ENCODE results near the gene CWC27. TPM values are rescaled to one million over a fixed set of nuclear protein-coding genes. Genes with fewer than 3 reads are reported as not detected.

CWC27 gene
- total RNA-seq, 1 experiment from 2014 or later = 42.7 TPM

DNA sequence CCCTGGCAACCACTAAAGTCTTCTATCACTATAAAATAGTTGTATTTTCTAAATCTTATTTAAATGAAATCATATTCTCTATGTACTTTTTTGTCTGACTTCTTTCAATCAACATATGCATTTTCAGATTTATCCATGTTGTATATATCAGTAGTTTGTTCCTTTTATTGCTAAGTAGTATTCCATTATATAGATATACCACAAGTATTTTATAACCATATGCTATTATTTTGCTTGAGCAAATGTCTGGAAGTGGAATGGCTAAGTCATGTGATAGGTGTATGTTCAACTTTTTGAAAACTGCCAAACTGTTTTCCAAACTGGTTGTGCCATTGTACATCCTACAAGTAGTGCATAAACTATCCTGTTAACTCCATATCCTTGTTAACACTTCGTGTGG, 131.1 kb downstream of the CWC27 start:
- H3K9me3 Mint-ChIP-seq = peaks cover 31% of the 10 kb centered on the region
- H3K27ac Mint-ChIP-seq = no peak overlapping the region

DNA sequence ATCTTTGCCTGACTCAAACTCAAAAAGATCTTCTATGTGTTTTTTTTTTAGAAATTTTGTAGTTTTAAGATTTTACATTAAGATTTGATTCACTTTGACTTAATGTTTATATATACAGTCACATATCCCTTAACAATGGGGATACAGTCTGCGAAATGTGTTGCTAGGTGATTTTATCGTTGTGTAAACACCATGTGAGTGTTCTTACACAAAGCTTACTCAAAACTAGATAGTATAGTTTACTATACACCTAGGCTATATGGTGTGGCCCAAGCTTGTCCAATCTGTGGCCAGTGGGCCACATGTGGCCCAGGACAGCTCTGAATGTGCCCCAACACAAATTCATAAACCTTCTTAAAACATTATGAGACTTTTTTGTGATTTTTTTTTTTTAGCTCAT, 131.9 kb downstream of the CWC27 start:
- ChIA-PET POLR2A (no interaction called here), CTCF (no interaction called here)
- Mint-ChIP-seq H3K4me3 (no peak overlapping the region), H3K27me3 (ENCODE audit: low read depth) (no peaks in the 10 kb centered on the region), H3K4me1 (peaks cover 5% of the 10 kb centered on the region), H3K36me3 (peaks cover 26% of the 10 kb centered on the region), H3K9me3 (peaks cover 34% of the 10 kb centered on the region), H3K27ac (no peak overlapping the region)
- ATAC-seq (no peak), DNase-seq (ENCODE audit: low spot score) (no peak)
- TF ChIP-seq, protein P1, sequence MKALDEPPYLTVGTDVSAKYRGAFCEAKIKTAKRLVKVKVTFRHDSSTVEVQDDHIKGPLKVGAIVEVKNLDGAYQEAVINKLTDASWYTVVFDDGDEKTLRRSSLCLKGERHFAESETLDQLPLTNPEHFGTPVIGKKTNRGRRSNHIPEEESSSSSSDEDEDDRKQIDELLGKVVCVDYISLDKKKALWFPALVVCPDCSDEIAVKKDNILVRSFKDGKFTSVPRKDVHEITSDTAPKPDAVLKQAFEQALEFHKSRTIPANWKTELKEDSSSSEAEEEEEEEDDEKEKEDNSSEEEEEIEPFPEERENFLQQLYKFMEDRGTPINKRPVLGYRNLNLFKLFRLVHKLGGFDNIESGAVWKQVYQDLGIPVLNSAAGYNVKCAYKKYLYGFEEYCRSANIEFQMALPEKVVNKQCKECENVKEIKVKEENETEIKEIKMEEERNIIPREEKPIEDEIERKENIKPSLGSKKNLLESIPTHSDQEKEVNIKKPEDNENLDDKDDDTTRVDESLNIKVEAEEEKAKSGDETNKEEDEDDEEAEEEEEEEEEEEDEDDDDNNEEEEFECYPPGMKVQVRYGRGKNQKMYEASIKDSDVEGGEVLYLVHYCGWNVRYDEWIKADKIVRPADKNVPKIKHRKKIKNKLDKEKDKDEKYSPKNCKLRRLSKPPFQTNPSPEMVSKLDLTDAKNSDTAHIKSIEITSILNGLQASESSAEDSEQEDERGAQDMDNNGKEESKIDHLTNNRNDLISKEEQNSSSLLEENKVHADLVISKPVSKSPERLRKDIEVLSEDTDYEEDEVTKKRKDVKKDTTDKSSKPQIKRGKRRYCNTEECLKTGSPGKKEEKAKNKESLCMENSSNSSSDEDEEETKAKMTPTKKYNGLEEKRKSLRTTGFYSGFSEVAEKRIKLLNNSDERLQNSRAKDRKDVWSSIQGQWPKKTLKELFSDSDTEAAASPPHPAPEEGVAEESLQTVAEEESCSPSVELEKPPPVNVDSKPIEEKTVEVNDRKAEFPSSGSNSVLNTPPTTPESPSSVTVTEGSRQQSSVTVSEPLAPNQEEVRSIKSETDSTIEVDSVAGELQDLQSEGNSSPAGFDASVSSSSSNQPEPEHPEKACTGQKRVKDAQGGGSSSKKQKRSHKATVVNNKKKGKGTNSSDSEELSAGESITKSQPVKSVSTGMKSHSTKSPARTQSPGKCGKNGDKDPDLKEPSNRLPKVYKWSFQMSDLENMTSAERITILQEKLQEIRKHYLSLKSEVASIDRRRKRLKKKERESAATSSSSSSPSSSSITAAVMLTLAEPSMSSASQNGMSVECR (CRISPR knock-in tag; IDR thresholded peaks at IDR 0.05; ENCODE audit: borderline replicate concordance) = no peak
- TF ChIP-seq, protein P2, sequence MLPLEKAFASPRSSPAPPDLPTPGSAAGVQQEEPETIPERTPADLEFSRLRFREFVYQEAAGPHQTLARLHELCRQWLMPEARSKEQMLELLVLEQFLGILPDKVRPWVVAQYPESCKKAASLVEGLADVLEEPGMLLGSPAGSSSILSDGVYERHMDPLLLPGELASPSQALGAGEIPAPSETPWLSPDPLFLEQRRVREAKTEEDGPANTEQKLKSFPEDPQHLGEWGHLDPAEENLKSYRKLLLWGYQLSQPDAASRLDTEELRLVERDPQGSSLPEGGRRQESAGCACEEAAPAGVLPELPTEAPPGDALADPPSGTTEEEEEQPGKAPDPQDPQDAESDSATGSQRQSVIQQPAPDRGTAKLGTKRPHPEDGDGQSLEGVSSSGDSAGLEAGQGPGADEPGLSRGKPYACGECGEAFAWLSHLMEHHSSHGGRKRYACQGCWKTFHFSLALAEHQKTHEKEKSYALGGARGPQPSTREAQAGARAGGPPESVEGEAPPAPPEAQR (CRISPR knock-in tag; IDR thresholded peaks at IDR 0.05) = no peak
- TF ChIP-seq, protein P3, sequence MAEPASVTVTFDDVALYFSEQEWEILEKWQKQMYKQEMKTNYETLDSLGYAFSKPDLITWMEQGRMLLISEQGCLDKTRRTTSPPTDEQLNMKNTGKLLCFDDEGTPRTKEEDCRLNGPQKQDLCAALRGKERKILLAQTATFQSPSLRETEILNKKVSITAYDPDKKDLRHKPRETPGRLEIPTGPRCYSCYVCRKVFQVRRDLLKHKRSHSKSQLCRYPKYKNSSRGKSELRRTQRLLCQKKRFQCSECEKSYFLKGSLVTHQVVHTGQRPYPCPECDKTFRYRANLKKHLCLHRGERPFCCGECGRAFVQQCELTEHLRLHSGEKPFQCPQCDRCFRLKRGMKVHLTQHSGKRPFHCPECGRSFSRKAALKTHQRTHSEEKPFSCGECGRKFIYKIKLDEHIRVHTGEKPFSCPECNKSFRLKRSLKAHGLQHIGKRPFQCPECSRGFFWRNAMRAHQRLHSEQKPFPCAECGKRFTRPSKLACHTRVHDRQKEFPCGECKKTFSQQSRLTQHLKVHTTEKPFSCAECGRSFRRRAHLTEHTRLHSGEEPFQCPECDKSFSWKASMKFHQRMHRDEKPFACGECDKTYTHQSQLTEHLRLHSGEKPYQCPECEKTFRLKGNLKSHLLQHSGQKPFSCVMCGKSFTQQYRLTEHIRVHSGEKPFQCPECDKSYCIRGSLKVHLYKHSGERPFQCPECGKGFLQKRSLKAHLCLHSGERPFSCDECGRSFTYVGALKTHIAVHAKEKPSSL (CRISPR knock-in tag; conservative IDR thresholded peaks at IDR 0.05) = no peak
- TF ChIP-seq NFATC4 (CRISPR knock-in tag; IDR thresholded peaks at IDR 0.05) (no peak), ESRRA (CRISPR knock-in tag; IDR thresholded peaks at IDR 0.05; ENCODE audit: borderline replicate concordance) (no peak), SOX15 (CRISPR knock-in tag; IDR thresholded peaks at IDR 0.05) (no peak), ZNF263 (CRISPR knock-in tag; IDR thresholded peaks at IDR 0.05; ENCODE audit: low read depth) (no peak)
- TF ChIP-seq, protein P4, sequence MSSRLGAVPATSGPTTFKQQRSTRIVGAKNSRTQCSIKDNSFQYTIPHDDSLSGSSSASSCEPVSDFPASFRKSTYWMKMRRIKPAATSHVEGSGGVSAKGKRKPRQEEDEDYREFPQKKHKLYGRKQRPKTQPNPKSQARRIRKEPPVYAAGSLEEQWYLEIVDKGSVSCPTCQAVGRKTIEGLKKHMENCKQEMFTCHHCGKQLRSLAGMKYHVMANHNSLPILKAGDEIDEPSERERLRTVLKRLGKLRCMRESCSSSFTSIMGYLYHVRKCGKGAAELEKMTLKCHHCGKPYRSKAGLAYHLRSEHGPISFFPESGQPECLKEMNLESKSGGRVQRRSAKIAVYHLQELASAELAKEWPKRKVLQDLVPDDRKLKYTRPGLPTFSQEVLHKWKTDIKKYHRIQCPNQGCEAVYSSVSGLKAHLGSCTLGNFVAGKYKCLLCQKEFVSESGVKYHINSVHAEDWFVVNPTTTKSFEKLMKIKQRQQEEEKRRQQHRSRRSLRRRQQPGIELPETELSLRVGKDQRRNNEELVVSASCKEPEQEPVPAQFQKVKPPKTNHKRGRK (CRISPR knock-in tag; IDR thresholded peaks at IDR 0.05; ENCODE audit: borderline replicate concordance) = no peak
- TF ChIP-seq, protein P5, sequence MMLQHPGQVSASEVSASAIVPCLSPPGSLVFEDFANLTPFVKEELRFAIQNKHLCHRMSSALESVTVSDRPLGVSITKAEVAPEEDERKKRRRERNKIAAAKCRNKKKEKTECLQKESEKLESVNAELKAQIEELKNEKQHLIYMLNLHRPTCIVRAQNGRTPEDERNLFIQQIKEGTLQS (CRISPR knock-in tag; conservative IDR thresholded peaks at IDR 0.05) = no peak

More for the DNA sequence above, 131.1 kb downstream of the CWC27 start:
- H3K36me3 Mint-ChIP-seq = peaks cover 24% of the 10 kb centered on the region
- DNase-seq (ENCODE audit: low spot score) = no peak
- POLR2A ChIA-PET = no interaction called here
- CTCF ChIA-PET = no interaction called here
- TF ChIP-seq OVOL2 (CRISPR knock-in tag; IDR thresholded peaks at IDR 0.05; ENCODE audit: borderline replicate concordance) = no peak
- TF ChIP-seq ZNF232 (CRISPR knock-in tag; IDR thresholded peaks at IDR 0.05) = no peak
- no peak for TF ChIP-seq GABPB1 (CRISPR knock-in tag; IDR thresholded peaks at IDR 0.05)
- TF ChIP-seq, protein P6, sequence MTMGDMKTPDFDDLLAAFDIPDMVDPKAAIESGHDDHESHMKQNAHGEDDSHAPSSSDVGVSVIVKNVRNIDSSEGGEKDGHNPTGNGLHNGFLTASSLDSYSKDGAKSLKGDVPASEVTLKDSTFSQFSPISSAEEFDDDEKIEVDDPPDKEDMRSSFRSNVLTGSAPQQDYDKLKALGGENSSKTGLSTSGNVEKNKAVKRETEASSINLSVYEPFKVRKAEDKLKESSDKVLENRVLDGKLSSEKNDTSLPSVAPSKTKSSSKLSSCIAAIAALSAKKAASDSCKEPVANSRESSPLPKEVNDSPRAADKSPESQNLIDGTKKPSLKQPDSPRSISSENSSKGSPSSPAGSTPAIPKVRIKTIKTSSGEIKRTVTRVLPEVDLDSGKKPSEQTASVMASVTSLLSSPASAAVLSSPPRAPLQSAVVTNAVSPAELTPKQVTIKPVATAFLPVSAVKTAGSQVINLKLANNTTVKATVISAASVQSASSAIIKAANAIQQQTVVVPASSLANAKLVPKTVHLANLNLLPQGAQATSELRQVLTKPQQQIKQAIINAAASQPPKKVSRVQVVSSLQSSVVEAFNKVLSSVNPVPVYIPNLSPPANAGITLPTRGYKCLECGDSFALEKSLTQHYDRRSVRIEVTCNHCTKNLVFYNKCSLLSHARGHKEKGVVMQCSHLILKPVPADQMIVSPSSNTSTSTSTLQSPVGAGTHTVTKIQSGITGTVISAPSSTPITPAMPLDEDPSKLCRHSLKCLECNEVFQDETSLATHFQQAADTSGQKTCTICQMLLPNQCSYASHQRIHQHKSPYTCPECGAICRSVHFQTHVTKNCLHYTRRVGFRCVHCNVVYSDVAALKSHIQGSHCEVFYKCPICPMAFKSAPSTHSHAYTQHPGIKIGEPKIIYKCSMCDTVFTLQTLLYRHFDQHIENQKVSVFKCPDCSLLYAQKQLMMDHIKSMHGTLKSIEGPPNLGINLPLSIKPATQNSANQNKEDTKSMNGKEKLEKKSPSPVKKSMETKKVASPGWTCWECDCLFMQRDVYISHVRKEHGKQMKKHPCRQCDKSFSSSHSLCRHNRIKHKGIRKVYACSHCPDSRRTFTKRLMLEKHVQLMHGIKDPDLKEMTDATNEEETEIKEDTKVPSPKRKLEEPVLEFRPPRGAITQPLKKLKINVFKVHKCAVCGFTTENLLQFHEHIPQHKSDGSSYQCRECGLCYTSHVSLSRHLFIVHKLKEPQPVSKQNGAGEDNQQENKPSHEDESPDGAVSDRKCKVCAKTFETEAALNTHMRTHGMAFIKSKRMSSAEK (CRISPR knock-in tag; IDR thresholded peaks at IDR 0.05; ENCODE audit: borderline replicate concordance) = no peak
- TF ChIP-seq TP53 (CRISPR knock-in tag; IDR thresholded peaks at IDR 0.05) = no peak
- no peak for TF ChIP-seq GTF2I (CRISPR knock-in tag; conservative IDR thresholded peaks at IDR 0.05)
- no peak for TF ChIP-seq ZNF671 (CRISPR knock-in tag; IDR thresholded peaks at IDR 0.05)
- TF ChIP-seq RELA (CRISPR knock-in tag; IDR thresholded peaks at IDR 0.05; ENCODE audit: borderline replicate concordance) = no peak
- TF ChIP-seq, protein P7, sequence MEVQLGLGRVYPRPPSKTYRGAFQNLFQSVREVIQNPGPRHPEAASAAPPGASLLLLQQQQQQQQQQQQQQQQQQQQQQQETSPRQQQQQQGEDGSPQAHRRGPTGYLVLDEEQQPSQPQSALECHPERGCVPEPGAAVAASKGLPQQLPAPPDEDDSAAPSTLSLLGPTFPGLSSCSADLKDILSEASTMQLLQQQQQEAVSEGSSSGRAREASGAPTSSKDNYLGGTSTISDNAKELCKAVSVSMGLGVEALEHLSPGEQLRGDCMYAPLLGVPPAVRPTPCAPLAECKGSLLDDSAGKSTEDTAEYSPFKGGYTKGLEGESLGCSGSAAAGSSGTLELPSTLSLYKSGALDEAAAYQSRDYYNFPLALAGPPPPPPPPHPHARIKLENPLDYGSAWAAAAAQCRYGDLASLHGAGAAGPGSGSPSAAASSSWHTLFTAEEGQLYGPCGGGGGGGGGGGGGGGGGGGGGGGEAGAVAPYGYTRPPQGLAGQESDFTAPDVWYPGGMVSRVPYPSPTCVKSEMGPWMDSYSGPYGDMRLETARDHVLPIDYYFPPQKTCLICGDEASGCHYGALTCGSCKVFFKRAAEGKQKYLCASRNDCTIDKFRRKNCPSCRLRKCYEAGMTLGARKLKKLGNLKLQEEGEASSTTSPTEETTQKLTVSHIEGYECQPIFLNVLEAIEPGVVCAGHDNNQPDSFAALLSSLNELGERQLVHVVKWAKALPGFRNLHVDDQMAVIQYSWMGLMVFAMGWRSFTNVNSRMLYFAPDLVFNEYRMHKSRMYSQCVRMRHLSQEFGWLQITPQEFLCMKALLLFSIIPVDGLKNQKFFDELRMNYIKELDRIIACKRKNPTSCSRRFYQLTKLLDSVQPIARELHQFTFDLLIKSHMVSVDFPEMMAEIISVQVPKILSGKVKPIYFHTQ (CRISPR knock-in tag; IDR thresholded peaks at IDR 0.05) = no peak
- H3K4me1 Mint-ChIP-seq = peaks cover 9% of the 10 kb centered on the region
- H3K27me3 Mint-ChIP-seq (ENCODE audit: low read depth) = no peaks in the 10 kb centered on the region
- no peak for ATAC-seq
- H3K4me3 Mint-ChIP-seq = no peak overlapping the region

Data from WTC11 (cell line).